Measurements from ENCODE around the gene IL17RE.
"Not testable (repeated sequence)": the region's sequence is repeated elsewhere in the genome, so short reads cannot be mapped to it uniquely, and the experiment has no call there.

IL17RE gene, protein sequence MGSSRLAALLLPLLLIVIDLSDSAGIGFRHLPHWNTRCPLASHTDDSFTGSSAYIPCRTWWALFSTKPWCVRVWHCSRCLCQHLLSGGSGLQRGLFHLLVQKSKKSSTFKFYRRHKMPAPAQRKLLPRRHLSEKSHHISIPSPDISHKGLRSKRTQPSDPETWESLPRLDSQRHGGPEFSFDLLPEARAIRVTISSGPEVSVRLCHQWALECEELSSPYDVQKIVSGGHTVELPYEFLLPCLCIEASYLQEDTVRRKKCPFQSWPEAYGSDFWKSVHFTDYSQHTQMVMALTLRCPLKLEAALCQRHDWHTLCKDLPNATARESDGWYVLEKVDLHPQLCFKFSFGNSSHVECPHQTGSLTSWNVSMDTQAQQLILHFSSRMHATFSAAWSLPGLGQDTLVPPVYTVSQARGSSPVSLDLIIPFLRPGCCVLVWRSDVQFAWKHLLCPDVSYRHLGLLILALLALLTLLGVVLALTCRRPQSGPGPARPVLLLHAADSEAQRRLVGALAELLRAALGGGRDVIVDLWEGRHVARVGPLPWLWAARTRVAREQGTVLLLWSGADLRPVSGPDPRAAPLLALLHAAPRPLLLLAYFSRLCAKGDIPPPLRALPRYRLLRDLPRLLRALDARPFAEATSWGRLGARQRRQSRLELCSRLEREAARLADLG

GRCh38 chr3:9902372-9903237, at the start of gene IL17RE:
Gene IL17RE, plus strand, starts transcription at chr3:9902848. Its CDS starts 85 bp downstream, at chr3:9902933.
- DNase-seq, result peak; percentile 64

DNA sequence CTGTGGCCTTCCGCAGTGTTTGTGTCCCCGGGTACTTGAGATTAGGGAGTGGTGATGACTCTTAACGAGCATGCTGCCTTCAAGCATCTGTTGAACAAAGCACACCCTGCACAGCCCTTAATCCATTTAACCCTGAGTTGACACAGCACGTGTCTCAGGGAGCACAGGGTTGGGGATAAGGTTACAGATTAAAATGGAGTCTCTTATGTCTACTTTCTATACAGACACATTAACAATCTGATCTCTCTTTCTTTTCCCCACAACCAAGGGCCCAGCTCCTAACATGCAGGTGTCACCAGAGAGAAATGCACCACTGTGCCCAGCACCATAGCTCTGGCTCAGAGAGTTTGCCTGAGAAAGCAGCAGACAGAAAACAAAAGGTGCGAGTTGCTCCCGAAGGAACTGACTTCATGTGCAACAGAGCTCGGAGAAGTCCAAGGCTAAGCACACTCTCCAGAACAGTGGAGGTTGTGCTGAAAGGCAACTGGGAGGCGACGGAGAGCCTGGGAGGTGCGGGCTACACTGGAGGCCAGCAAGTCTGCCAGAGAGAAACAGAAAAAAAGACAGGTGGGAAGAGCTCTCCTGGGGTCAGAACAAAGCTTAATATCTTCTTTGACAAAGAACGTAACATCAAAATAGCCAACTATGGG, 48.2 kb upstream of the IL17RE start:
- not testable (repeated sequence) for DNase-seq

- no peak for DNase-seq
Measured at GRCh38 chr3:9855594-9855993, 47.1 kb upstream of the IL17RE start.

- DNase-seq, result no peak
Measured at GRCh38 chr3:9859530-9860025, 43.1 kb upstream of the IL17RE start.

DNA sequence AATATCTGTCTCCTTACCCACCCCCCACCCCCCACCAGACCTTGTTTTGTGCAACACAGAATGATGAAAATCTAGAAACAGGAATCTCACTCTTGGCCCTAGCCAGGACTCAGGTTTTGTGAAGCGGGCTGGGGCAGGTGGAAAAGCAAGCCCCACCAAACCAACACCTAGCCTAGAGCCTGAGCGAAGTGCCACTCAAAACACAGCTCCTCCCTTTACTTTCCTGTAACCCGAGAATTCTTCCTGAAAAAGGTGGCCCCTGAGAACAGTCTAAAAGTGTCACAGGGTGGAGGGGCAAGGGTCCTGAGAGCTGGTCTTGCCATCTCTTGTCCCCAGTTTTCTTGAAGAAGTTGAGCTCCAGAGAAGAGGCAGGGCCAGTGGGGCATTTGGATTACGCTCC, 41.4 kb upstream of the IL17RE start:
- no peak for DNase-seq

DNA sequence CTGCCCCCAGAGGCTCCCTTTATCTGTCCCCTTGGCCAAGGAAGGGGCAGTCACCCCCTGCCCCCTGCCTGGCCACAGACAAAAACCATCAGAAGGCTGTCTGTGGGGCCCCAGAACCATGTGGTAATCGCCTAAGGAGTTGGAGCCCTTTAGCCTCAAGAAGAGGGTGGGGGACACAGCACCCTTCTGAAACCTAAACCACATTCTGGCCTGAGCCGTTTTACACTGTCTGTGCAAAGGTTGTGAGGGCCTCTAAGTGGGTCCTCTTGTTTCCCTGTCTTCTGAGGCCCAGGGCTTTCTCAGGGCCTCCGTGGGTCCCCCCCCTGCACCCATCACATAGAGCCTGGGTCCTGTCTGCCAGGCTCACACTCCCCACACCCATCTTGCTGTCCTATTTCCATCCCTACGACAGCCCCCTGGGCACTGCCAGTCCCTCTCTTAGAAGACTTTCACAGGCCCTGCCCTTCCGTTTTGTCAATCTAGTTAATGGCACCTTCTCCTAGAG, 41.0 kb upstream of the IL17RE start:
- no peak for DNase-seq

- DNase-seq, result peak; percentile 71
Measured at GRCh38 chr3:9862391-9863057, 40.1 kb upstream of the IL17RE start.

DNA sequence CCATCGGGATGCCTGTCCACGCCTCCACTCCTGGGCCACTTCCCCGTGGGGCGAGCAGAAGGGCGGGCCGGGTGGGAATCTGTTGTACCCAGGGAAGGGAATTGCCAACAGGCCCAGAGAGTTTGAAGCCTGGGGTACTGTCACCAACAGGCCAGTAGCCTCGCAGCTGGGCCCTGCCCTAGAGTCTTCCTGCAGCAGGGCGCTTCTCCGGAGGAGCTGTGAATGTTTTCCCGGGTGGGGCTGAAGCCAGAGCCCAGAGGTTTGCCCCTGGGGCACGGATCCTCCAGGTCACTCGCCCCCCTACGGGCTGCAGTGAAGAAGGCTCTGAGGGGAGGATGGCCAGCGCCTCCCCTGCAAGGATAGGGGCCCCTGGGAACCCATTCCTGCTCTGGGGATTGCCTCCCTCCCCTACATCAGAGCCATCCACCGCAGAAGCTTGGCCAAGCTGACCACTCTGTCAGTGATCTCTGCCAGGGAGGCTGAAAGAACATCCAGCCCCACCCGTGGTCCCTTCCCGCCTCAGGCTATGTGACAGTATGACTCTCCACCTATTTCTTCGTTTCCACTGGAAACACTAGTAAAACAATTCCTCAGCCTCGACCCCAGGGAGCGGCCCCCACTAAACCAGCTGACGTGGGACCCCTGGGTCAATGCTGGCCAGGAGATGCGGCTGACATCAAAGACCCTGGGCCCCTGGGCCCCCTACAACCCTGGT, 39.4 kb upstream of the IL17RE start:
- no peak for DNase-seq

GRCh38 chr3:9864200-9864927, 38.3 kb upstream of the IL17RE start:
- no peak for DNase-seq

GRCh38 chr3:9865125-9865637, 37.5 kb upstream of the IL17RE start:
- DNase-seq, result not testable (repeated sequence)

DNA sequence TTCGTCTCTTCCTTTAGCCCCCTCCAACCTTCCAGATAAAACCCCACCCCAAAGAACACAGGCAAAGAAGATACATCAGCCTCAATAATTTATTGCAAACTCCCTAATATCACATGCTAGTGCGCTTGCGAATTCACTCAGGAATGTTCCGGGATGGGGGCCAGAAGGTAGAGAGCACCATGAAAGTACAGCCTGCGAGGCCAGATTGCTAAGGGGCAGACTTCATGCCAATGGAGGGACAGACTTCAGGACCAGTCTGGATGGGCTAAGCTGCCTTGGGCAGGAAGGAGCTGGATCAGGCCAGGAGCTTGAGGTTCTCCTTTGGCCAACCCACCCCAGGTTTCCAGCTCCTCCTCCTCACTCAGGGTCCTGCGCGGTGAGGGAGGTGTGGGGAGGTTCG, 36.0 kb upstream of the IL17RE start:
- no peak for DNase-seq

DNA sequence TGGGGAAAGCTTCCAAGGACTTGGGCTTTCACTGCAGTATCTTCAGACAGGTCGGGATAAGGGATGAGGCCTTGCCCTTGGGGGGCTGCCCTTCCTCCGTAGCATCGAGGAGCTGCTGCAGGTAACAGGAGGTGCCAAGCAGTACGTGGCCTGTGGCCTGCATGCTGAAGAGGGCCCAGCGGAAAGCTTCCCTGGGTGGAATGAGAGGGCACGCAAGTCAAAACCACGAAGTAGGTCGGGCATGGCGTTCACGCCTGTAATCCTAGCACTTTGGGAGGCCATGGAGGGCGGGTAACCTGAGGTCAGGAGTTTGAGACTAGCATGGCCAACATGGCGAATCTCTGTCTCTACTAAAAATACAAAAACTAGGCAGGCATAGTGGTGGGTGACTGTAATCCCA, 35.5 kb upstream of the IL17RE start:
- no peak for DNase-seq

- DNase-seq, result no peak
Measured at GRCh38 chr3:9869955-9870354, 32.7 kb upstream of the IL17RE start.

- DNase-seq, result no peak
Measured at GRCh38 chr3:9870978-9871377, 31.7 kb upstream of the IL17RE start.

- DNase-seq, result not testable (repeated sequence)
Measured at GRCh38 chr3:9872067-9872466, 30.6 kb upstream of the IL17RE start.

- DNase-seq, result no peak
Measured at GRCh38 chr3:9875448-9875847, 27.2 kb upstream of the IL17RE start.

- not testable (repeated sequence) for DNase-seq
Measured at GRCh38 chr3:9876255-9876654, 26.4 kb upstream of the IL17RE start.

DNA sequence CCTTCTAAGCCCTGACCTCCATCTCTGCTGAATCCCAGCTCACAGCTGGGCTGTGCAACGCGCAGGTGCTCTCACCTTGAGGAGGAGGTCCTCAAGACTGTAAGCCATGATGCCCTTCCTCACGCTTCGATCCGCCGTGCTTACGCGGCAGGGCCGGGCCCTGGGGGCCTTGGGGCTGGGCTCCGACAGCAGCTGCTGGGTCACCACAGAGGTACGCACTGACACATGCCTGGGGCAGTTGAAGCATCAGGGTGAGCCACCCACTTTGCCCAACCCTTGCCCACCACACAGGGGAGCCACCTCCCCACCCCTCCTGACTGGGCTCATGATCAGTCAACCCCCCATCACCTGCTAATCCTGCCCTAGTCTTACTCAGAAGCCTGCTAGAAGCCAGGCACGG, 25.7 kb upstream of the IL17RE start:
- DNase-seq, result no peak

GRCh38 chr3:9878700-9879099, 23.9 kb upstream of the IL17RE start:
- DNase-seq, result no peak
